IMR-90 (cell line): Measurements from ENCODE around the gene FARS2. TPM values are rescaled to one million over a fixed set of nuclear protein-coding genes. Genes with fewer than 3 reads are reported as not detected.

Source experiments
- ATAC-seq: fragments of 200-7000 bp; cut with Tn5 transposase; 2 replicates; pipeline ENCODE4 v1.9.1; 2020; ENCODE audit warnings: low read depth, mild to moderate bottlenecking, moderate library complexity
- BruUV-seq: library from RNA; stranded (reverse); fragments of 400-500 nt; replicated peaks from 2 replicates; lab custom pipeline; 2021; lab: Mats Ljungman, UMichigan
- CTCF ChIA-PET: fragments of 300-600 bp; formaldehyde crosslinking; extraction: SDS; loops from one replicate; lab custom pipeline; 2021; ENCODE audit warnings: antibody characterized with exemption; lab: Yijun Ruan, JAX
- POLR2A ChIA-PET: fragments of 300-600 bp; sonication (Branson Sonifier 250); formaldehyde crosslinking; loops from one replicate; lab custom pipeline; 2022; ENCODE audit warnings: antibody characterized with exemption; ENCODE audit not compliant: unreplicated experiment; lab: Charles Lee
- DNase-seq: peaks from one replicate; pipeline ENCODE4 v3.0.0; 2013
- H2AFZ ChIP-seq: replicated peaks from 2 replicates; pipeline ENCODE3; 2013; ENCODE audit warnings: low read length, mild to moderate bottlenecking; ENCODE audit not compliant: poor library complexity
- H2AK5ac ChIP-seq: 2 replicates; pipeline ENCODE4 v1.6.1; 2013; ENCODE audit warnings: low read depth, low read length, inconsistent platforms
- H2AK9ac ChIP-seq: replicated peaks from 2 replicates; pipeline ENCODE3; 2013; ENCODE audit warnings: mild to moderate bottlenecking, low read depth, low read length, moderate library complexity; ENCODE audit not compliant: poor library complexity
- H2BK120ac ChIP-seq: 2 replicates; pipeline ENCODE4 v1.6.1; 2013; ENCODE audit warnings: low read depth, low read length, inconsistent platforms
- H2BK15ac ChIP-seq: 3 replicates; pipeline ENCODE4 v1.6.1; 2013; ENCODE audit warnings: low read depth, low read length, inconsistent platforms
- H2BK20ac ChIP-seq: 2 replicates; pipeline ENCODE4 v1.6.1; 2013; ENCODE audit warnings: low read depth, mild to moderate bottlenecking, inconsistent platforms, low read length, moderate library complexity
- H2BK5ac ChIP-seq: 2 replicates; pipeline ENCODE4 v1.6.1; 2013; ENCODE audit warnings: mild to moderate bottlenecking, low read depth, low read length, inconsistent platforms; ENCODE audit not compliant: poor library complexity, severe bottlenecking
- H3K14ac ChIP-seq: replicated peaks from 2 replicates; pipeline ENCODE4 v1.6.1; 2013; ENCODE audit warnings: low read depth, low read length, inconsistent platforms
- H3K18ac ChIP-seq: 2 replicates; pipeline ENCODE4 v1.6.1; 2013; ENCODE audit warnings: low read depth, low read length, control low read depth
- H3K23ac ChIP-seq: 2 replicates; pipeline ENCODE4 v1.6.1; 2013; ENCODE audit warnings: low read depth, low read length, inconsistent platforms
- H3K27ac ChIP-seq: 2 replicates; pipeline ENCODE4 v1.5.1; 2013; ENCODE audit warnings: mild to moderate bottlenecking, control low read depth, low read length; ENCODE audit not compliant: insufficient read depth
- H3K27me3 ChIP-seq: 2 replicates; pipeline ENCODE4 v1.6.1; 2013; ENCODE audit warnings: low read length; ENCODE audit not compliant: control insufficient read depth, insufficient read depth
- H3K36me3 ChIP-seq: 2 replicates; pipeline ENCODE4 v1.6.1; 2013; ENCODE audit warnings: low read length, mixed read lengths; ENCODE audit not compliant: control insufficient read depth, insufficient read depth
- H3K4ac ChIP-seq: 2 replicates; pipeline ENCODE4 v1.6.1; 2013; ENCODE audit warnings: low read depth, low read length, inconsistent platforms
- H3K4me1 ChIP-seq: 2 replicates; pipeline ENCODE4 v1.6.1; 2013; ENCODE audit warnings: low read length, mixed read lengths; ENCODE audit not compliant: control insufficient read depth, insufficient read depth
- H3K4me2 ChIP-seq: 2 replicates; pipeline ENCODE4 v1.6.1; 2013; ENCODE audit warnings: low read depth, mild to moderate bottlenecking, control low read depth, low read length, moderate library complexity
- H3K4me3 ChIP-seq: 2 replicates; pipeline ENCODE4 v1.5.1; 2013; ENCODE audit warnings: low read depth, mild to moderate bottlenecking, control low read depth, low read length, moderate library complexity; ENCODE audit not compliant: insufficient read depth
- H3K56ac ChIP-seq: 2 replicates; pipeline ENCODE4 v1.6.1; 2013; ENCODE audit warnings: low read length, inconsistent platforms; ENCODE audit not compliant: insufficient read depth; ENCODE audit errors: extremely low read depth
- H3K79me1 ChIP-seq, 2 experiments: 2 replicates each; pipeline ENCODE4 v1.6.1; 2013; ENCODE audit warnings: low read length in 2 of 2, inconsistent platforms in 1 of 2, low read depth in 1 of 2
- H3K9ac ChIP-seq: 2 replicates; pipeline ENCODE4 v1.6.1; 2013; ENCODE audit warnings: low read depth, low read length, control low read depth
- H3K9me1 ChIP-seq: 2 replicates; pipeline ENCODE4 v1.6.1; 2013; ENCODE audit warnings: low read length, inconsistent platforms; ENCODE audit not compliant: insufficient read depth
- H3K9me3 ChIP-seq: 2 replicates; pipeline ENCODE4 v1.6.1; 2013; ENCODE audit warnings: low read length; ENCODE audit not compliant: control insufficient read depth, insufficient read depth
- H4K20me1 ChIP-seq: 2 replicates; pipeline ENCODE4 v1.6.1; 2013; ENCODE audit warnings: low read length, inconsistent platforms; ENCODE audit not compliant: insufficient read depth
- H4K5ac ChIP-seq: 2 replicates; pipeline ENCODE4 v1.6.1; 2013; ENCODE audit warnings: mild to moderate bottlenecking, low read depth, low read length, control low read depth
- H4K8ac ChIP-seq, 2 experiments: 2 replicates each; pipeline ENCODE4 v1.6.1; 2013; ENCODE audit warnings: low read depth in 2 of 2, low read length in 2 of 2, control low read depth in 1 of 2, inconsistent platforms in 1 of 2
- H4K91ac ChIP-seq: 2 replicates; pipeline ENCODE4 v1.6.1; 2013; ENCODE audit warnings: low read depth, low read length, inconsistent platforms; ENCODE audit not compliant: insufficient read depth
- BHLHE40 ChIP-seq: fragments of 150-350 bp; IDR thresholded peaks from 2 replicates; pipeline ENCODE4 v1.6.1; 2016; ENCODE audit warnings: mild to moderate bottlenecking, low read depth, low read length
- CEBPB ChIP-seq: IDR thresholded peaks from 2 replicates; pipeline ENCODE4 v1.6.1; 2012; ENCODE audit warnings: low read depth, low read length, improper control_type of control experiment
- CTCF ChIP-seq: conservative IDR thresholded peaks from 2 replicates; pipeline ENCODE4 v1.5.1; 2012; ENCODE audit warnings: mild to moderate bottlenecking, low read depth, low read length, improper control_type of control experiment
- ELK1 ChIP-seq: fragments of 150-350 bp; IDR thresholded peaks from 2 replicates; pipeline ENCODE4 v1.6.1; 2016; ENCODE audit warnings: low read depth, mild to moderate bottlenecking, low read length, moderate library complexity, borderline replicate concordance
- FOS ChIP-seq: fragments of 150-350 bp; IDR thresholded peaks from 2 replicates; pipeline ENCODE4 v1.6.1; 2016; ENCODE audit warnings: low read depth, low read length
- MAFK ChIP-seq: IDR thresholded peaks from 2 replicates; pipeline ENCODE4 v1.6.1; 2012; ENCODE audit warnings: low read depth, low read length, improper control_type of control experiment
- MAZ ChIP-seq: IDR thresholded peaks from 2 replicates; pipeline ENCODE4 v1.6.1; 2012; ENCODE audit warnings: low read depth, mild to moderate bottlenecking, low read length, improper control_type of control experiment, moderate library complexity, borderline replicate concordance
- MXI1 ChIP-seq: IDR thresholded peaks from 2 replicates; pipeline ENCODE4 v1.6.1; 2012; ENCODE audit warnings: low read depth, mild to moderate bottlenecking, low read length, moderate library complexity, borderline replicate concordance
- NFE2L2 ChIP-seq: fragments of 150-350 bp; IDR thresholded peaks from 2 replicates; pipeline ENCODE4 v1.6.1; 2016; ENCODE audit warnings: low read depth, mild to moderate bottlenecking, low read length
- POLR2A ChIP-seq: IDR thresholded peaks from 2 replicates; pipeline ENCODE4 v1.6.1; 2012; ENCODE audit warnings: mild to moderate bottlenecking, low read depth, low read length
- RAD21 ChIP-seq: IDR thresholded peaks from 2 replicates; pipeline ENCODE4 v1.6.1; 2012; ENCODE audit warnings: low read length, improper control_type of control experiment
- RCOR1 ChIP-seq: IDR thresholded peaks from 2 replicates; pipeline ENCODE4 v1.6.1; 2012; ENCODE audit warnings: mild to moderate bottlenecking, low read length, improper control_type of control experiment; ENCODE audit not compliant: insufficient replicate concordance
- RFX5 ChIP-seq: IDR thresholded peaks from 2 replicates; pipeline ENCODE4 v1.8.0; 2012; ENCODE audit warnings: low read depth, mild to moderate bottlenecking, low read length, moderate library complexity
- SMC3 ChIP-seq: fragments of 150-350 bp; IDR thresholded peaks from 2 replicates; pipeline ENCODE4 v1.6.1; 2016; ENCODE audit warnings: low read depth, mild to moderate bottlenecking, antibody characterized with exemption, low read length, moderate library complexity
- USF2 ChIP-seq: fragments of 150-350 bp; IDR thresholded peaks from 2 replicates; pipeline ENCODE4 v1.6.1; 2017; ENCODE audit warnings: mild to moderate bottlenecking, antibody characterized with exemption, low read length, low read depth
- WGBS, 2 experiments: methylation state at CpG; one replicate each; pipeline versions ENCODE4 v1.1.5 to v1.1.7; 2013; ENCODE audit warnings: missing lambda C conversion rate in 2 of 2; ENCODE audit not compliant: insufficient read length in 1 of 2; ENCODE audit errors: extremely low coverage in 2 of 2; 5-methylcytosine and 5-hydroxymethylcytosine counted together
- dilution Hi-C: fragments of 300-500 bp; cut with HindIII; formaldehyde crosslinking; loops from one replicate; pipeline ENCODE4 v1.14.3; 2018; ENCODE audit warnings: low sequenced_read_pairs; ENCODE audit not compliant: unreplicated experiment
- in situ Hi-C: fragments of 300-500 bp; cut with MboI; formaldehyde crosslinking; loops from 3 replicates; pipeline ENCODE4 v1.14.3; 2019; ENCODE audit warnings: low sequenced_read_pairs, inconsistent platforms, mixed read lengths
- intact Hi-C: fragments of 100-400 bp; cut with micrococcal nuclease; formaldehyde crosslinking; loops from 2 replicates; pipeline ENCODE4 v1.10.0; 2022
- polyA plus RNA-seq, 3 experiments: library from polyadenylated mRNA; depleted of rRNA; stranded (reverse); fragments of >200 nt; gene quantifications; 2 replicates each; pipeline ENCODE4 v1.2.3, GENCODE V29; 2012; ENCODE audit warnings: low replicate concordance in 1 of 3
- total RNA-seq: library from RNA; depleted of rRNA; stranded (reverse); fragments of >200 nt; gene quantifications from 2 replicates; pipeline ENCODE4 v1.2.3, GENCODE V29; 2012

FARS2 gene
- total and polyA plus RNA-seq, 2 of the 4 experiments (the other 2 are of a cell fraction), result 12.1 to 28.9 TPM

- dilution Hi-C loops, result no loop called here
- TF ChIP-seq RAD21 (no peak), NFE2L2 (no peak), POLR2A (no peak), FOS (no peak), RFX5 (no peak), MXI1 (no peak), USF2 (no peak), BHLHE40 (no peak), CEBPB (no peak), RCOR1 (no peak), MAFK (no peak), CTCF (no peak), ELK1 (no peak), SMC3 (no peak), MAZ (no peak)
- Histone ChIP-seq H2AK9ac (no peak overlapping the region), H3K9ac (no peak overlapping the region), H4K8ac (no peak overlapping the region), H3K4me3 (no peak overlapping the region), H3K4me1 (no peaks in the 10 kb centered on the region), H2AFZ (peak overlapping the region; percentile 13), H3K27me3 (no peaks in the 10 kb centered on the region; the same call in 1 of the 2 replicates), H2BK5ac (no peak overlapping the region), H2BK15ac (no peak overlapping the region), H3K56ac (no peak overlapping the region), H3K9me1 (no peaks in the 10 kb centered on the region), H3K27ac (no peak overlapping the region), H3K36me3 (no peaks in the 10 kb centered on the region), H3K4ac (no peak overlapping the region), H3K14ac (no peak overlapping the region), H2AK5ac (no peak overlapping the region), H3K9me3 (no peaks in the 10 kb centered on the region), H3K4me2 (no peak overlapping the region), H4K5ac (no peak overlapping the region), H4K20me1 (no peaks in the 10 kb centered on the region), H3K79me1 (no peaks in the 10 kb centered on the region), H2BK120ac (no peak overlapping the region), H3K23ac (no peak overlapping the region), H3K18ac (no peak overlapping the region), H4K91ac (no peak overlapping the region), H2BK20ac (no peak overlapping the region)
- DNase-seq (peak; percentile 22), ATAC-seq (peak; percentile 57)
- no TSS peak for BruUV-seq
- CTCF ChIA-PET, result no interaction called here
- intact Hi-C loops, result no loop called here
- in situ Hi-C loops, result no loop called here
- POLR2A ChIA-PET, result no interaction called here
- WGBS, 2 experiments, result 76% methylated on average over 5 of the region's 26 CpGs; no CpG with 5 or more reads in 1 of the 2 experiments
Observed at GRCh38 chr6:5782783-5783547, 521.7 kb downstream of the FARS2 start.
